ENCODE measurements around the gene CTNND2. TPM values are rescaled to one million over a fixed set of nuclear protein-coding genes. Genes with fewer than 3 reads are reported as not detected.

Gene CTNND2
- total RNA-seq, 1 experiment from 2014 or later, result not detected

DNA sequence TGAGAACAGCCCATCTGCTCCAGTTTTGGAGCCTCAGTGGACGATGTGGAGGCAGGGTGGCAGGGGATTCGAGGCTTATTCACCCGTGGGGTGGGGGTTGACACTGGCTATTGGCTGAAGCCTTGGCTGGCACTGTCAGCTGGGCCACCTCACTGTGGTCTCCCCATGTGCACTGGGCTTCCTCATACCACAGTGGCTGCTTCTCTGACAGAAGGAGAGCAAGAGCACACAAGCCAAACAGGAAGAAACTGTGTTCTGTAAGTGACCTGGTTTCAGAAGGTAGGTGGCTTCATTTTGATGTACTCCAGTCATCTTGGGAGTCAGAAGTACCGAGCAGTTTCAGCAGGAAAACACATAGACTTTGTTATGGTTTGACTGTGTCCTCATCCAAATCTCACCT lies 24.7 kb upstream of the CTNND2 start:
- intact Hi-C loops (cut with micrococcal nuclease), result no loop called here

DNA sequence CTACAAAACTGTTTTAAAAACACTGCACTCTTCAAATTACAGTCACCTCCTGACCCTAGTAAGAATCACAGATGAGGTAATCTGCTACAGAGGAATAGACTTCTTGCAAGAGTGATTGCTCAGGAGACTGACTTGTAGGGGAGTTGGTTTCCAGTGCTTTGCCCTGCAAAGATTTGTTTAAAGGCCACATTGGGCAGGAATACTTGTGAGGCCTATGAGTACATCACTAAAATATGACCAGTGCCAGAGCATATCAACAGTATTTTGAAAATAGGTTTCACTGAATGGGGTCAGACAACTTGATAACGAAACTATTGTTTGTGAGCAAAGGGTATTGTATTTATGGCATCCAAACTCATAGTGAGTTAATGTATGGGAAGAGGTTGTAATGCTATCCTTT lies 21.5 kb upstream of the CTNND2 start:
- ChIA-PET POLR2A (no interaction called here), CTCF (interaction anchor here (0.6 to 0.9 kb wide), 2 partner anchors 209 to 912 kb away, joined by 4 read pairs; no protein-coding TSS in a partner anchor)
- no peaks in the 10 kb centered on the region for H3K27me3 Mint-ChIP-seq (ENCODE audit: insufficient read depth, unreplicated experiment)
- no peaks in the 10 kb centered on the region for H3K36me3 Mint-ChIP-seq (ENCODE audit: insufficient read depth, unreplicated experiment)
- TF ChIP-seq, protein P1, sequence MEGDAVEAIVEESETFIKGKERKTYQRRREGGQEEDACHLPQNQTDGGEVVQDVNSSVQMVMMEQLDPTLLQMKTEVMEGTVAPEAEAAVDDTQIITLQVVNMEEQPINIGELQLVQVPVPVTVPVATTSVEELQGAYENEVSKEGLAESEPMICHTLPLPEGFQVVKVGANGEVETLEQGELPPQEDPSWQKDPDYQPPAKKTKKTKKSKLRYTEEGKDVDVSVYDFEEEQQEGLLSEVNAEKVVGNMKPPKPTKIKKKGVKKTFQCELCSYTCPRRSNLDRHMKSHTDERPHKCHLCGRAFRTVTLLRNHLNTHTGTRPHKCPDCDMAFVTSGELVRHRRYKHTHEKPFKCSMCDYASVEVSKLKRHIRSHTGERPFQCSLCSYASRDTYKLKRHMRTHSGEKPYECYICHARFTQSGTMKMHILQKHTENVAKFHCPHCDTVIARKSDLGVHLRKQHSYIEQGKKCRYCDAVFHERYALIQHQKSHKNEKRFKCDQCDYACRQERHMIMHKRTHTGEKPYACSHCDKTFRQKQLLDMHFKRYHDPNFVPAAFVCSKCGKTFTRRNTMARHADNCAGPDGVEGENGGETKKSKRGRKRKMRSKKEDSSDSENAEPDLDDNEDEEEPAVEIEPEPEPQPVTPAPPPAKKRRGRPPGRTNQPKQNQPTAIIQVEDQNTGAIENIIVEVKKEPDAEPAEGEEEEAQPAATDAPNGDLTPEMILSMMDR (IDR thresholded peaks at IDR 0.05; ENCODE audit: unreplicated experiment), result no peak
- peaks cover 8% of the 10 kb centered on the region for H3K9me3 Mint-ChIP-seq (ENCODE audit: unreplicated experiment)
- H3K4me1 Mint-ChIP-seq (ENCODE audit: insufficient read depth, unreplicated experiment), result no peaks in the 10 kb centered on the region
- no peak overlapping the region for H3K4me3 Mint-ChIP-seq (ENCODE audit: unreplicated experiment)
- intact Hi-C loops (cut with micrococcal nuclease), result no loop called here
- no TSS peak for BruUV-seq (replicated peaks)
- no peak for DNase-seq (ENCODE audit: unreplicated experiment)
- no peak overlapping the region for H3K27ac Mint-ChIP-seq (ENCODE audit: low read depth, unreplicated experiment)

More for the DNA sequence above, 24.7 kb upstream of the CTNND2 start:
- ChIA-PET CTCF (no interaction called here), POLR2A (interaction anchor here (0.7 kb wide), 1 partner anchor 52 kb away, joined by 3 read pairs; no protein-coding TSS in a partner anchor)
- H3K36me3 Mint-ChIP-seq (ENCODE audit: insufficient read depth, unreplicated experiment), result no peaks in the 10 kb centered on the region
- DNase-seq (ENCODE audit: unreplicated experiment), result no peak
- H3K4me3 Mint-ChIP-seq (ENCODE audit: unreplicated experiment), result no peak overlapping the region
- no peaks in the 10 kb centered on the region for H3K27me3 Mint-ChIP-seq (ENCODE audit: insufficient read depth, unreplicated experiment)
- TF ChIP-seq, protein P1 (IDR thresholded peaks at IDR 0.05; ENCODE audit: unreplicated experiment), result no peak
- H3K27ac Mint-ChIP-seq (ENCODE audit: low read depth, unreplicated experiment), result no peak overlapping the region
- H3K4me1 Mint-ChIP-seq (ENCODE audit: insufficient read depth, unreplicated experiment), result no peaks in the 10 kb centered on the region
- BruUV-seq (replicated peaks), result no TSS peak
- peaks cover 6% of the 10 kb centered on the region for H3K9me3 Mint-ChIP-seq (ENCODE audit: unreplicated experiment)

DNA sequence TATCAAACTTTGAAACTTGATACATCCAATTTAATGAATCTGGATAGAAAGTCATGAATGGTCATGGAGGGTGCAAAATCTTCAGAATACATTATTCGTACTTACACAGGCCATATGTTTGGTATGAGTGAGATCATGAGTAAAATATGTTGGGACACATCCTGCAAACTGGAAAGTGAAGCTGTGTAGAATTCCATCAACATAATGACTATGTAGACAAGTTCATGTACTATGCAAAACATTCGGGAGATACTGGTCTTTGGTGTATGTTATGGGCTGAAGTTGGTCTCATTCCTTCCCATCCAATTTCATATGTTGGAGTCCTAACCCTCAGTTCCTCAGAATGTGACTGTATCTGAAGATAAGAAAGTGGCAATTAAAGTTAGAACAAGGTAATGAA lies 18.1 kb upstream of the CTNND2 start:
- POLR2A ChIA-PET, result no interaction called here
- no peak for DNase-seq (ENCODE audit: unreplicated experiment)
- Mint-ChIP-seq H3K4me3 (ENCODE audit: unreplicated experiment) (no peak overlapping the region), H3K4me1 (ENCODE audit: insufficient read depth, unreplicated experiment) (no peaks in the 10 kb centered on the region), H3K27ac (ENCODE audit: low read depth, unreplicated experiment) (no peak overlapping the region), H3K36me3 (ENCODE audit: insufficient read depth, unreplicated experiment) (no peaks in the 10 kb centered on the region), H3K27me3 (ENCODE audit: insufficient read depth, unreplicated experiment) (no peaks in the 10 kb centered on the region), H3K9me3 (ENCODE audit: unreplicated experiment) (peaks cover 8% of the 10 kb centered on the region)
- CTCF ChIA-PET, result no interaction called here
- TF ChIP-seq, protein P1 (IDR thresholded peaks at IDR 0.05; ENCODE audit: unreplicated experiment), result no peak
- intact Hi-C loops (cut with micrococcal nuclease), result no loop called here
- BruUV-seq (replicated peaks), result no TSS peak

DNA sequence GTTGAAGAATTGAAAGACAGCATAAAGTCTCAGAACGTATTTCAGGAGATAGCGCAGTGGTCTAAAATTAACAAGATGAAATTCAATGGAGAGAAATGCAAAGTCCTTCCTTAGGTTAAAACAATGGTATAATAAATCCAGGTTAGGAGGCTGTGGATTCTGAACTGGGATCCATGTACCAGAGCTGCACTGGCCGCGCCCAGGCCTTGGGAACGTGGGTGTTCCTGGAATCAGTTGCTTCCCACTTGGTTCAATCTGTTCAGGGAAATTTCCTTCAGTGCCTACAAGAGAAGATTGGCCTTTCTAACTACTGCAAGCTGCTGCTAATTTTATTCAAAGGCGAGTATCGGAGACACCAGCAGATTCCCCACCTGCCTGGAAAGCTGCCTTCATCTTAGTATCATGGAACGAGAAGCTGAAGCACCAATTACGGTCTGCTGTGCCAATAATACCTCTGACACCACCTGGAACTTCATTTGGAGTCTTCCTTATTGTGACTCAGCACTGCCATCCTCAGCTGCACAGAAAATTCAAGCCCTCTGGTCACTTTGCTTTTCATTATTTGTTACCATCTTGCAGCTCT lies 14.3 kb upstream of the CTNND2 start:
- ChIA-PET POLR2A (interaction anchor here (0.6 kb wide), 1 partner anchor 598 kb away, joined by 3 read pairs; no protein-coding TSS in a partner anchor), CTCF (interaction anchor here (0.7 kb wide), 1 partner anchor 108 kb away, joined by 5 read pairs; no protein-coding TSS in a partner anchor)
- TF ChIP-seq, protein P1 (IDR thresholded peaks at IDR 0.05; ENCODE audit: unreplicated experiment), result no peak
- no peak for DNase-seq (ENCODE audit: unreplicated experiment)
- no peak overlapping the region for H3K4me3 Mint-ChIP-seq (ENCODE audit: unreplicated experiment)
- H3K27ac Mint-ChIP-seq (ENCODE audit: low read depth, unreplicated experiment), result no peak overlapping the region
- H3K27me3 Mint-ChIP-seq (ENCODE audit: insufficient read depth, unreplicated experiment), result no peaks in the 10 kb centered on the region
- H3K9me3 Mint-ChIP-seq (ENCODE audit: unreplicated experiment), result no peaks in the 10 kb centered on the region
- no peaks in the 10 kb centered on the region for H3K36me3 Mint-ChIP-seq (ENCODE audit: insufficient read depth, unreplicated experiment)
- intact Hi-C loops (cut with micrococcal nuclease), result no loop called here
- H3K4me1 Mint-ChIP-seq (ENCODE audit: insufficient read depth, unreplicated experiment), result no peaks in the 10 kb centered on the region
- no TSS peak for BruUV-seq (replicated peaks)

Data from MCF 10A (cell line).